Measurements from ENCODE around the gene SCAMP5. TPM values are rescaled to one million over a fixed set of nuclear protein-coding genes. Genes with fewer than 3 reads are reported as not detected.

SCAMP5 gene
- total and polyA plus RNA-seq, 2 donors, result 2.3 to 8.4 TPM

GRCh38 chr15:75023872-75024636 is 28.7 kb downstream of the SCAMP5 start:
- peak overlapping the region; percentile 70 to 86 for H3K27ac ChIP-seq (ENCODE audit: low read depth in 1 of 2, low read length in 1 of 2)
- peak in 2 of 9 donors; percentile 13 to 54 for DNase-seq (ENCODE audit: low read depth in 6 of 9, low spot score in 9 of 9)
- H3K27me3 ChIP-seq (ENCODE audit: control insufficient read depth in 2 of 2, insufficient read depth in 1 of 2, low read length in 1 of 2), result no peaks in the 10 kb centered on the region
- peaks cover 0 to 9% of the 10 kb centered on the region in 2 donors for H3K36me3 ChIP-seq (ENCODE audit: control insufficient read depth in 2 of 2, insufficient read depth in 2 of 2, low read length in 1 of 2)
- H3K4me1 ChIP-seq (ENCODE audit: control insufficient read depth in 2 of 2, insufficient read depth in 2 of 2, low read length in 2 of 2), result peaks cover 8 to 36% of the 10 kb centered on the region in 2 donors
- 14% methylated on average over 12 of the region's 12 CpGs for WGBS
- peak overlapping the region; percentile 79 to 80 for H3K4me3 ChIP-seq (ENCODE audit: low read length in 2 of 2)
- H3K9me3 ChIP-seq (ENCODE audit: control insufficient read depth in 2 of 2, insufficient read depth in 1 of 2, low read length in 1 of 2), result no peaks in the 10 kb centered on the region

GRCh38 chr15:75025107-75025506 is 29.7 kb downstream of the SCAMP5 start:
- H3K9me3 ChIP-seq (ENCODE audit: control insufficient read depth in 2 of 2, insufficient read depth in 1 of 2, low read length in 1 of 2), result peaks cover 0 to 3% of the 10 kb centered on the region in 2 donors
- H3K27ac ChIP-seq (ENCODE audit: low read depth in 1 of 2, low read length in 1 of 2), result peak overlapping the region in 1 of 2 donors; percentile 12
- no peaks in the 10 kb centered on the region for H3K27me3 ChIP-seq (ENCODE audit: control insufficient read depth in 2 of 2, insufficient read depth in 1 of 2, low read length in 1 of 2)
- H3K4me3 ChIP-seq (ENCODE audit: low read length in 2 of 2), result no peak overlapping the region
- H3K4me1 ChIP-seq (ENCODE audit: control insufficient read depth in 2 of 2, insufficient read depth in 2 of 2, low read length in 2 of 2), result peaks cover 13 to 46% of the 10 kb centered on the region in 2 donors
- 55% methylated on average over 3 of the region's 3 CpGs for WGBS
- DNase-seq (ENCODE audit: low read depth in 6 of 9, low spot score in 9 of 9), result no peak
- H3K36me3 ChIP-seq (ENCODE audit: control insufficient read depth in 2 of 2, insufficient read depth in 2 of 2, low read length in 1 of 2), result peaks cover 0 to 10% of the 10 kb centered on the region in 2 donors

GRCh38 chr15:75025548-75026260 is 30.3 kb downstream of the SCAMP5 start:
- Histone ChIP-seq H3K4me1 (ENCODE audit: control insufficient read depth in 2 of 2, insufficient read depth in 2 of 2, low read length in 2 of 2) (peaks cover 13 to 52% of the 10 kb centered on the region in 2 donors), H3K27ac (ENCODE audit: low read depth in 1 of 2, low read length in 1 of 2) (no peak overlapping the region)
- WGBS, result 95% methylated on average over 5 of the region's 5 CpGs

GRCh38 chr15:75027551-75027950 is 32.2 kb downstream of the SCAMP5 start:
- H3K4me1 ChIP-seq (ENCODE audit: control insufficient read depth in 2 of 2, insufficient read depth in 2 of 2, low read length in 2 of 2), result peaks cover 13 to 60% of the 10 kb centered on the region in 2 donors
- peaks cover 0 to 3% of the 10 kb centered on the region in 2 donors for H3K9me3 ChIP-seq (ENCODE audit: control insufficient read depth in 2 of 2, insufficient read depth in 1 of 2, low read length in 1 of 2)
- no peak for DNase-seq (ENCODE audit: low read depth in 6 of 9, low spot score in 9 of 9)
- H3K36me3 ChIP-seq (ENCODE audit: control insufficient read depth in 2 of 2, insufficient read depth in 2 of 2, low read length in 1 of 2), result peaks cover 0 to 10% of the 10 kb centered on the region in 2 donors
- no peaks in the 10 kb centered on the region for H3K27me3 ChIP-seq (ENCODE audit: control insufficient read depth in 2 of 2, insufficient read depth in 1 of 2, low read length in 1 of 2)
- 88% methylated on average over 7 of the region's 7 CpGs for WGBS
- no peak overlapping the region for H3K27ac ChIP-seq (ENCODE audit: low read depth in 1 of 2, low read length in 1 of 2)
- no peak overlapping the region for H3K4me3 ChIP-seq (ENCODE audit: low read length in 2 of 2)

More at GRCh38 chr15:75025548-75026260, 30.3 kb downstream of the SCAMP5 start:
- Histone ChIP-seq H3K36me3 (ENCODE audit: control insufficient read depth in 2 of 2, insufficient read depth in 2 of 2, low read length in 1 of 2) (peaks cover 0 to 10% of the 10 kb centered on the region in 2 donors), H3K9me3 (ENCODE audit: control insufficient read depth in 2 of 2, insufficient read depth in 1 of 2, low read length in 1 of 2) (peaks cover 0 to 3% of the 10 kb centered on the region in 2 donors), H3K27me3 (ENCODE audit: control insufficient read depth in 2 of 2, insufficient read depth in 1 of 2, low read length in 1 of 2) (no peaks in the 10 kb centered on the region), H3K4me3 (ENCODE audit: low read length in 2 of 2) (no peak overlapping the region)
- DNase-seq (ENCODE audit: low read depth in 6 of 9, low spot score in 9 of 9), result no peak

GRCh38 chr15:75028991-75029377 is 33.6 kb downstream of the SCAMP5 start:
- Histone ChIP-seq H3K4me3 (ENCODE audit: low read length in 2 of 2) (no peak overlapping the region), H3K27ac (ENCODE audit: low read depth in 1 of 2, low read length in 1 of 2) (no peak overlapping the region), H3K36me3 (ENCODE audit: control insufficient read depth in 2 of 2, insufficient read depth in 2 of 2, low read length in 1 of 2) (peaks cover 0 to 11% of the 10 kb centered on the region in 2 donors), H3K9me3 (ENCODE audit: control insufficient read depth in 2 of 2, insufficient read depth in 1 of 2, low read length in 1 of 2) (peaks cover 0 to 3% of the 10 kb centered on the region in 2 donors), H3K27me3 (ENCODE audit: control insufficient read depth in 2 of 2, insufficient read depth in 1 of 2, low read length in 1 of 2) (no peaks in the 10 kb centered on the region), H3K4me1 (ENCODE audit: control insufficient read depth in 2 of 2, insufficient read depth in 2 of 2, low read length in 2 of 2) (peaks cover 11 to 58% of the 10 kb centered on the region in 2 donors)
- WGBS, result 86% methylated on average over 4 of the region's 4 CpGs
- no peak for DNase-seq (ENCODE audit: low read depth in 6 of 9, low spot score in 9 of 9)

- H3K9me3 ChIP-seq (ENCODE audit: control insufficient read depth in 2 of 2, insufficient read depth in 1 of 2, low read length in 1 of 2), result peaks cover 0 to 3% of the 10 kb centered on the region in 2 donors
- peaks cover 7 to 58% of the 10 kb centered on the region in 2 donors for H3K4me1 ChIP-seq (ENCODE audit: control insufficient read depth in 2 of 2, insufficient read depth in 2 of 2, low read length in 2 of 2)
- H3K36me3 ChIP-seq (ENCODE audit: control insufficient read depth in 2 of 2, insufficient read depth in 2 of 2, low read length in 1 of 2), result peaks cover 0 to 15% of the 10 kb centered on the region in 2 donors
- no peaks in the 10 kb centered on the region for H3K27me3 ChIP-seq (ENCODE audit: control insufficient read depth in 2 of 2, insufficient read depth in 1 of 2, low read length in 1 of 2)
- WGBS, result 18% methylated on average over 12 of the region's 12 CpGs
- peak overlapping the region in 1 of 2 donors; percentile 5 for H3K27ac ChIP-seq (ENCODE audit: low read depth in 1 of 2, low read length in 1 of 2)
- DNase-seq (ENCODE audit: low read depth in 6 of 9, low spot score in 9 of 9), result peak in 7 of 9 donors; percentile 64 to 89 (median 81)
- H3K4me3 ChIP-seq (ENCODE audit: low read length in 2 of 2), result no peak overlapping the region
Measured at GRCh38 chr15:75029378-75030022, 34.1 kb downstream of the SCAMP5 start.

GRCh38 chr15:75030023-75030413 is 34.7 kb downstream of the SCAMP5 start:
- peaks cover 0 to 3% of the 10 kb centered on the region in 2 donors for H3K9me3 ChIP-seq (ENCODE audit: control insufficient read depth in 2 of 2, insufficient read depth in 1 of 2, low read length in 1 of 2)
- H3K27ac ChIP-seq (ENCODE audit: low read depth in 1 of 2, low read length in 1 of 2), result no peak overlapping the region
- 25% methylated on average over 2 of the region's 2 CpGs for WGBS
- peaks cover 5 to 55% of the 10 kb centered on the region in 2 donors for H3K4me1 ChIP-seq (ENCODE audit: control insufficient read depth in 2 of 2, insufficient read depth in 2 of 2, low read length in 2 of 2)
- H3K36me3 ChIP-seq (ENCODE audit: control insufficient read depth in 2 of 2, insufficient read depth in 2 of 2, low read length in 1 of 2), result peaks cover 0 to 15% of the 10 kb centered on the region in 2 donors
- H3K4me3 ChIP-seq (ENCODE audit: low read length in 2 of 2), result no peak overlapping the region
- H3K27me3 ChIP-seq (ENCODE audit: control insufficient read depth in 2 of 2, insufficient read depth in 1 of 2, low read length in 1 of 2), result no peaks in the 10 kb centered on the region
- no peak for DNase-seq (ENCODE audit: low read depth in 6 of 9, low spot score in 9 of 9)

GRCh38 chr15:75030424-75030823 is 35.1 kb downstream of the SCAMP5 start:
- Histone ChIP-seq H3K9me3 (ENCODE audit: control insufficient read depth in 2 of 2, insufficient read depth in 1 of 2, low read length in 1 of 2) (peaks cover 0 to 3% of the 10 kb centered on the region in 2 donors), H3K27me3 (ENCODE audit: control insufficient read depth in 2 of 2, insufficient read depth in 1 of 2, low read length in 1 of 2) (no peaks in the 10 kb centered on the region), H3K36me3 (ENCODE audit: control insufficient read depth in 2 of 2, insufficient read depth in 2 of 2, low read length in 1 of 2) (peaks cover 0 to 15% of the 10 kb centered on the region in 2 donors), H3K27ac (ENCODE audit: low read depth in 1 of 2, low read length in 1 of 2) (no peak overlapping the region), H3K4me3 (ENCODE audit: low read length in 2 of 2) (no peak overlapping the region), H3K4me1 (ENCODE audit: control insufficient read depth in 2 of 2, insufficient read depth in 2 of 2, low read length in 2 of 2) (peaks cover 5 to 51% of the 10 kb centered on the region in 2 donors)
- WGBS, result 96% methylated on average over 4 of the region's 4 CpGs
- no peak for DNase-seq (ENCODE audit: low read depth in 6 of 9, low spot score in 9 of 9)

All from thymus (tissue), 11 donors.